Large intestine (tissue), 3 donors: ENCODE results near the gene SASH1. TPM values are rescaled to one million over a fixed set of nuclear protein-coding genes. Genes with fewer than 3 reads are reported as not detected.

ENCODE experiments used
- DNase-seq, 2 donors: peaks; one replicate each; pipeline versions ENCODE4 v3.0.0 to v3.0.0-alpha.2; 2013
- H3K27ac ChIP-seq: one replicate; pipeline ENCODE4 v1.5.1; 2013; ENCODE audit warnings: low read length
- H3K27me3 ChIP-seq: 2 replicates; pipeline ENCODE4 v1.6.1; 2013; ENCODE audit warnings: low read length; ENCODE audit not compliant: control insufficient read depth, insufficient read depth
- H3K36me3 ChIP-seq: 2 replicates; pipeline ENCODE4 v1.6.1; 2013; ENCODE audit warnings: low read length; ENCODE audit not compliant: control insufficient read depth, insufficient read depth
- H3K4me1 ChIP-seq: one replicate; pipeline ENCODE4 v1.6.1; 2013; ENCODE audit warnings: low read length; ENCODE audit not compliant: control insufficient read depth, insufficient read depth
- H3K4me3 ChIP-seq: one replicate; pipeline ENCODE4 v1.5.1; 2013; ENCODE audit warnings: low read length
- H3K9me3 ChIP-seq: one replicate; pipeline ENCODE4 v1.6.1; 2013; ENCODE audit warnings: mild to moderate bottlenecking, low read depth, low read length, moderate library complexity; ENCODE audit not compliant: control insufficient read depth
- WGBS: methylation state at CpG from one replicate; pipeline ENCODE4 v1.1.5; 2013; ENCODE audit warnings: low lambda C conversion rate; ENCODE audit not compliant: insufficient coverage; 5-methylcytosine and 5-hydroxymethylcytosine counted together
- polyA plus RNA-seq: library from polyadenylated mRNA; unstranded; fragments of 120-200 nt; gene quantifications from one replicate; pipeline ENCODE4 v1.2.1, GENCODE V29; 2013

The SASH1 gene
- polyA plus RNA-seq, 1 donor: 15.9 TPM

- no CpG with 5 or more reads among the region's 5 CpGs for WGBS
- H3K4me1 ChIP-seq: peaks cover 2% of the 10 kb centered on the region
- peaks cover 10% of the 10 kb centered on the region for H3K27me3 ChIP-seq
- no peak for DNase-seq
- H3K4me3 ChIP-seq: no peak overlapping the region
- no peak overlapping the region for H3K27ac ChIP-seq
- H3K36me3 ChIP-seq: no peaks in the 10 kb centered on the region
- H3K9me3 ChIP-seq: no peaks in the 10 kb centered on the region
Measured at GRCh38 chr6:148563066-148563465, 220.4 kb downstream of the SASH1 start.

- H3K4me3 ChIP-seq: no peak overlapping the region
- no peak for DNase-seq
- peaks cover 12% of the 10 kb centered on the region for H3K27me3 ChIP-seq
- H3K36me3 ChIP-seq: no peaks in the 10 kb centered on the region
- WGBS: 100% methylated on average over 1 of the region's 9 CpGs
- no peaks in the 10 kb centered on the region for H3K9me3 ChIP-seq
- peaks cover 2% of the 10 kb centered on the region for H3K4me1 ChIP-seq
- H3K27ac ChIP-seq: no peak overlapping the region
Measured at GRCh38 chr6:148564494-148565035, 221.9 kb downstream of the SASH1 start.

DNA sequence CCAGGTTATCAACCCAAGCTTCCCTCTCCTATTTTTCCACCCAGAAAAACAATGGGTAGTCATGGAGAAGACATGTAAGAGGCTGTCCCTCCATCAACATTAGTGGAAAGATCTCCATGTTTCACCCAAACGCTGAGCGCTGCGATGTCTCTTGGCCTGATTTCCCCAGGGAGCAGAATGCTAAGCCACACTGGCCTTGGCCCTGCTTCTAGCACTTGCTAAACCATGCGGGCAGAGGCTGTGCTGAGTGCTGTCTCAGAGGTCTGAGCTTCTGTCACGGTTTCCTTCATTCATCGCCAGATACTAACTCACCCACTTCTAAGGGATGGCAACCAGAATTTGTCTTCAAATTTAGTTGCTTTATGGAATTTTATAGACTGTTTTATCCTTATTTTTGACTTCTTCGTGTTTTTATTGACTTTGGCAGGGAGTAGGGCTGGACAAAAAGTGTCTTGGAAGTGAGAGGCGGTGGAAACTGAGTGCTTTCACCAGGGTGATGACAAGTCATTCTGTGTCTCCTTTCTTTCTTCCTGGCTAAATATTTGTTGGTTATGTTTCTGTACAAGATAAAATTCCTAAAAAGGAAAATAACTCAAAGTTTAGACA lies 222.8 kb downstream of the SASH1 start:
- WGBS: 75% methylated on average over 4 of the region's 8 CpGs
- H3K27ac ChIP-seq: no peak overlapping the region
- peaks cover 12% of the 10 kb centered on the region for H3K27me3 ChIP-seq
- H3K36me3 ChIP-seq: no peaks in the 10 kb centered on the region
- DNase-seq: no peak
- H3K4me3 ChIP-seq: no peak overlapping the region
- H3K4me1 ChIP-seq: no peaks in the 10 kb centered on the region
- H3K9me3 ChIP-seq: no peaks in the 10 kb centered on the region

DNA sequence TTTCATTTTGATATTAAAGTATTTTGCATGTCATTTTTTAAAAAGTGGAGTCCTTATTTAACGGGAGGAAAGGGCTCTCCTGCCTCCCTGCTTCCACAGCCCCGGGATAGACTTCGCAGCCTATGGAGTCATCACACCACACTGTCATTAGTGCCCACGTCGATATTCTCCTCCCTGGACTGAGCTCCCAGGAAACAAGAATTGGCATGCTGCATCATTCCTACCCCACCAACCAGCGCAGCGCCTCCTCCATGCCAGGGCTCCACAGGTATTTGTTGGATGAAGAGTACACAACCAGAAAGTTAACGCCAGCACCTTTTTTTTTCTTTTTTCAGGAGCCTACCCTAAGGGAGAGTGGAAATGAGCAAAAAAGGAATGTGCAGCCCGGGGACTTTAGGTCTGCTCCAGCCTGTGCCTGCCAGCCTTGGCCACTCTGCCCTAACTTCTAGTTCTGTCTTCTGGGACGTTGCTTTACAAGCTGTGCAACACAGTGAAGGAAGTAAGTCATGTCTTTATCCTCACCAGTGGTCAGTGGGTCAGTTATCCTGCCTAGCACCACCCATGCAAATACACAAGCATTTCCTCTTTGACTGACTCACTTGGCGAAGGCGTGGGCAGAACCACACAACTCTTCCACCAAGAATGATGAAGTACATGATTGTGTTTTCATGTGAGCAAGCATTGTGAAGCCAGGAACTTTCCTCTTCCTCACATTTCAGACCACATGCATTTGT lies 223.5 kb downstream of the SASH1 start:
- DNase-seq: no peak

GRCh38 chr6:148566664-148567350 lies 224.2 kb downstream of the SASH1 start:
- Histone ChIP-seq H3K36me3 (no peaks in the 10 kb centered on the region), H3K9me3 (no peaks in the 10 kb centered on the region), H3K27me3 (peaks cover 15% of the 10 kb centered on the region), H3K4me3 (no peak overlapping the region), H3K4me1 (no peaks in the 10 kb centered on the region), H3K27ac (no peak overlapping the region)
- no peak for DNase-seq
- 100% methylated on average over 1 of the region's 3 CpGs for WGBS

More for the DNA sequence above, 223.5 kb downstream of the SASH1 start:
- Histone ChIP-seq H3K27ac (no peak overlapping the region), H3K4me3 (no peak overlapping the region), H3K36me3 (no peaks in the 10 kb centered on the region), H3K27me3 (peaks cover 15% of the 10 kb centered on the region), H3K9me3 (no peaks in the 10 kb centered on the region), H3K4me1 (no peaks in the 10 kb centered on the region)
- no CpG with 5 or more reads among the region's 12 CpGs for WGBS

- Histone ChIP-seq H3K4me3 (no peak overlapping the region), H3K27ac (no peak overlapping the region), H3K36me3 (no peaks in the 10 kb centered on the region), H3K27me3 (peaks cover 13% of the 10 kb centered on the region), H3K4me1 (no peaks in the 10 kb centered on the region), H3K9me3 (no peaks in the 10 kb centered on the region)
- no peak for DNase-seq
- WGBS: no CpG with 5 or more reads among the region's 7 CpGs
Measured at GRCh38 chr6:148570456-148570855, 227.8 kb downstream of the SASH1 start.

DNA sequence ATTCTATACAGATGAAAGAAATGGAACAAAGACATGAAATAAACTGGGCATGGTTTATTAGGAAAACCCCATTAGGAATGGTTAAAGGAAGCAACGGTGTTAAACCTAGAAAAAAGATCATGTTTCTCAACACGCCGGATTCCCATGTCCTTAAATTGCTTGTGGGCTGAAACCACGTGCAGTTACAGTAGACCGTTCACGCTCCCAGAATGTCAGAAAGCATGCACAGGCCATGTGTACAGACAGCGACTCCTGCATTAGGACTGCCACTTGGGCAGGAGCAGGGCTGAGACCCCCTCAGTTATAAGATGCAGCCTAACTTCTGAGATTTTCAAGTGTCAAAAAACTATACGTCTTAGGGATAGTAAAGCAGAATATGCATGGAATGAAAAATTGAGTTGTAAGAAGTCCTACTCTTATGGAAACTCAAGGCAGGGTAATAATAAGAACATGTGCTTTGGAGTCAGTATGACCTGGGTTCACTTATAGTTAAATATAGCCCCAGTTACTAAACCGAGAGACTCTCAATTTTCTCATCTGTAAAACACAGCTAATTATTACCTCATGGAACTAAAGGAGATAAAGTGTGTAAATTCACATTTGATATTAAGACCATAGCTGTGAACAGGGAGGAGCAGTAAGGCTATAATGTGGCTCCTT lies 230.2 kb downstream of the SASH1 start:
- no peak overlapping the region for H3K4me3 ChIP-seq
- no peak for DNase-seq
- H3K27ac ChIP-seq: no peak overlapping the region
- no peaks in the 10 kb centered on the region for H3K9me3 ChIP-seq
- WGBS: 86% methylated on average over 5 of the region's 9 CpGs
- no peaks in the 10 kb centered on the region for H3K36me3 ChIP-seq
- H3K27me3 ChIP-seq: peaks cover 10% of the 10 kb centered on the region
- no peaks in the 10 kb centered on the region for H3K4me1 ChIP-seq

DNA sequence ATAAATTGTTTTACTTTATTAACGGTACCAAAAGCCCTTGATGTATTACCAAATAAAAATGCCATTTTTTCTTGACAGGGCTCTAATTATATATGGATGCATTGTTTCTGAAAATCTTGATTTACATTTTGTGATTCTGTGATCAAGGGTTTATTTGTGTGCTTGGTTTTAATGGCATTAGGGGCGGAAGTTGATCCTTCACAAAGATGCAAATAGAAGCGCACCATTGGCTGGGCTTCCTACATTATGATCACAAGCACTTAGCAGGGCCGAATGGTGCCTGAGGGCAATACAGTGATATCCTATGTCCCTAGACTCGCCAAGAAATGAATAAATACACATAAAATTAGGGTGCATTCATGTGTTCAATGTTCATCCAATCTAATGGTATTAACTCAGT lies 231.3 kb downstream of the SASH1 start:
- Histone ChIP-seq H3K4me3 (no peak overlapping the region), H3K4me1 (no peaks in the 10 kb centered on the region), H3K27me3 (peaks cover 13% of the 10 kb centered on the region), H3K36me3 (no peaks in the 10 kb centered on the region), H3K9me3 (no peaks in the 10 kb centered on the region), H3K27ac (no peak overlapping the region)
- WGBS: 100% methylated on average over 1 of the region's 5 CpGs
- no peak for DNase-seq

DNA sequence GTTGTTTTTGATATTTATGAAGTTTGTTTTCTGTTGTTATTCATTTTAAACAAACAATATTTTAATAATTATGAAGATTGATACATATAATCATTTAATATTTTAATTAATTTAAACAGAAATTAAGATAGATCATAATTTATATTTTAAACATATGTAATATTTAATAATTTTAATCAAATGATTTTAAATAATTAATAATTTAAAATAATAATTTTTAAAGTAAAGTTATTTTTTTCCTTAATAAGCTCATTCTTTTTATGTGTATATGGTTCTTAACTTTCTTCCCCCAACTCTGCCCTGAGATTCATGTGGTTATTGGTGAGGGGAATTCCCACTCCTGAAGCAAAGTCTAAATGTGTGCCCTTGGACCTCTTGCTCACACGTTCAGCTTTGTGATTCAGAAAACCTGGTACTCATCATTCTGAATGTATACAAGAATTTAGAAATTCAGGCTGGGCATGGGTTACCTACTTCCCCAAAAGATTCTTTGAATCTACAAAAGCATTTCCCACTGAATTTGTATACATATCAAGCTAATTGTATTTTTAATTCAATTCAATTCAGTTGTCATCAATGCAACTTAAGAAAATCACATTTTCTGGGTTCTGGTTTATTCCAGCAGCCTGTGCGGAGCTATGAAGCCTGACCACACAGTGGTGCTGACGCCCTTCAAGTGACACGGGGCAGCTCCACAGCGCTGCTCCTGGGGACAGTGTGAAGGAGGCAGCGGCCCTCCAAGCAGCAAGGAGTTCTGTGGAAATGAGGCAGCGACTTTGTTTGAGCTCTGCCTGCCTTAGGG lies 235.2 kb downstream of the SASH1 start:
- Histone ChIP-seq H3K27ac (no peak overlapping the region), H3K36me3 (no peaks in the 10 kb centered on the region)

More for the DNA sequence above, 235.2 kb downstream of the SASH1 start:
- no peak overlapping the region for H3K4me3 ChIP-seq
- WGBS: no CpG with 5 or more reads among the region's 7 CpGs
- no peaks in the 10 kb centered on the region for H3K4me1 ChIP-seq
- H3K27me3 ChIP-seq: peaks cover 8% of the 10 kb centered on the region
- no peaks in the 10 kb centered on the region for H3K9me3 ChIP-seq
- DNase-seq: peak; percentile 51 to 53
